ENCODE data around the gene TRPC4AP. TPM values are rescaled to one million over a fixed set of nuclear protein-coding genes. Genes with fewer than 3 reads are reported as not detected.

The TRPC4AP gene
- total and polyA plus RNA-seq, 10 of the 15 experiments (the other 5 are each of a cell fraction or from before 2014, with no cell fraction given), result 1.1 to 61.7 (median 41.2) TPM

GRCh38 chr20:34968042-34968775 is 124.4 kb downstream of the TRPC4AP start:
- Histone ChIP-seq H3K9ac (ENCODE audit: control insufficient read depth, insufficient read depth, low read length) (no peak overlapping the region), H3K4me3 (no peak overlapping the region), H3K27me3 (replicated peaks in 1 of 2; ENCODE audit: control insufficient read depth in 2 of 2, insufficient read depth in 2 of 2, low read length in 1 of 2) (no peaks in the 10 kb centered on the region), H3K27ac (ENCODE audit: control insufficient read depth, insufficient read depth) (no peak overlapping the region), H2AFZ (ENCODE audit: control insufficient read depth, low read depth, low read length) (no peak overlapping the region), H3K9me3 (replicated peaks; ENCODE audit: control insufficient read depth, insufficient read depth, low read length) (no peaks in the 10 kb centered on the region), H3K79me2 (ENCODE audit: control insufficient read depth, insufficient read depth, low read length) (no peaks in the 10 kb centered on the region), H4K20me1 (ENCODE audit: control insufficient read depth, insufficient read depth) (no peaks in the 10 kb centered on the region), H3K36me3 (ENCODE audit: control insufficient read depth in 2 of 2, insufficient read depth in 2 of 2, low read length in 1 of 2) (no peaks in the 10 kb centered on the region), H3K4me1 (ENCODE audit: control insufficient read depth, insufficient read depth, low read length) (no peaks in the 10 kb centered on the region), H3K4me2 (ENCODE audit: control insufficient read depth, insufficient read depth) (no peak overlapping the region)
- ChIA-PET CTCF (interaction anchor here (2.4 kb wide), 1 partner anchor 93 kb away, joined by 8 read pairs; the partner anchor contains the start of gene ACSS2), RAD21 (ENCODE audit: unreplicated experiment) (no interaction called here), SMC1A (ENCODE audit: uncharacterized antibody, unreplicated experiment) (no interaction called here), POLR2A (no interaction called here)
- no peak for ATAC-seq
- FAIRE-seq, result no peak
- DNase-seq (ENCODE audit: low read depth, low spot score), result no peak
- no TSS peak for BruUV-seq (replicated peaks)
- in situ Hi-C loops (cut with MboI), result no loop called here
- TF ChIP-seq SREBF2 (IDR thresholded peaks at IDR 0.05; ENCODE audit: low read length), result no peak
- 53% methylated on average over 6 of the region's 7 CpGs for WGBS (ENCODE audit: insufficient coverage, insufficient replicate concordance, low lambda C conversion rate, missing lambda C conversion rate)
- intact Hi-C loops (cut with micrococcal nuclease; ENCODE audit: unreplicated experiment), result no loop called here

DNA sequence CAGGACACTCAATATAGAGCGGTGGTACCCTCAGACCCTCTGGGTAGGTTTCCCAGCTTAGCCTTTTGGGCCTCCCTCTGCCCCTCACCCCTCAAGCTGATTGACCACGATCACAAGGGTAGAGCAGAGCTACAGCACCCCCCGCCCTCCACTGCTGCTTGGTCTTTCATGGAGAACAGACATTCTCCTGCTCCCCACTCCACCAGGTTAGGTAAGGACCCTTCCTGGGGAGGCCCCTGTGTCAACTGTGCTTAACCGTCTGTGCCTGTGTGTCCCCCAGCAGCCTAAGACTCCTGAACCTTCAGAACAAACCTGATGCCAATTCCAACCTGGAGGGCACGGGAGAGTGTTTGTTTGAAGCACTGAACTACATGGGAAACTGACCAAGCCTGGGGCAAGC is 125.2 kb downstream of the TRPC4AP start:
- Histone ChIP-seq H3K79me2 (ENCODE audit: control insufficient read depth, insufficient read depth, low read length) (no peaks in the 10 kb centered on the region), H3K4me3 (no peak overlapping the region), H3K9me3 (replicated peaks; ENCODE audit: control insufficient read depth, insufficient read depth, low read length) (no peaks in the 10 kb centered on the region), H3K36me3 (ENCODE audit: control insufficient read depth in 2 of 2, insufficient read depth in 2 of 2, low read length in 1 of 2) (no peaks in the 10 kb centered on the region), H4K20me1 (ENCODE audit: control insufficient read depth, insufficient read depth) (no peaks in the 10 kb centered on the region), H3K9ac (ENCODE audit: control insufficient read depth, insufficient read depth, low read length) (no peak overlapping the region), H3K27me3 (replicated peaks in 1 of 2; ENCODE audit: control insufficient read depth in 2 of 2, insufficient read depth in 2 of 2, low read length in 1 of 2) (no peaks in the 10 kb centered on the region), H3K4me2 (ENCODE audit: control insufficient read depth, insufficient read depth) (no peak overlapping the region), H2AFZ (ENCODE audit: control insufficient read depth, low read depth, low read length) (no peak overlapping the region), H3K4me1 (ENCODE audit: control insufficient read depth, insufficient read depth, low read length) (no peaks in the 10 kb centered on the region), H3K27ac (ENCODE audit: control insufficient read depth, insufficient read depth) (no peak overlapping the region)
- intact Hi-C loops (cut with micrococcal nuclease; ENCODE audit: unreplicated experiment) (no loop called here), in situ Hi-C loops (cut with MboI) (no loop called here)
- SMC1A ChIA-PET (ENCODE audit: uncharacterized antibody, unreplicated experiment), result no interaction called here
- no peak for ATAC-seq
- POLR2A ChIA-PET, result no interaction called here
- FAIRE-seq, result no peak
- no peak for DNase-seq (ENCODE audit: low read depth, low spot score)
- no TSS peak for BruUV-seq (replicated peaks)
- 40% methylated on average over 5 of the region's 5 CpGs for WGBS (ENCODE audit: insufficient coverage, insufficient replicate concordance, low lambda C conversion rate, missing lambda C conversion rate)
- RAD21 ChIA-PET (ENCODE audit: unreplicated experiment), result no interaction called here
- CTCF ChIA-PET, result interaction anchor here (2.4 kb wide), 1 partner anchor 92 kb away, joined by 8 read pairs; the partner anchor contains the start of gene ACSS2
- TF ChIP-seq NFYB (IDR thresholded peaks at IDR 0.05; ENCODE audit: insufficient read depth, low read depth, low read length), result no peak
- no peak for TF ChIP-seq ZNF207 (IDR thresholded peaks at IDR 0.05; ENCODE audit: borderline replicate concordance)
- TF ChIP-seq, protein P1, sequence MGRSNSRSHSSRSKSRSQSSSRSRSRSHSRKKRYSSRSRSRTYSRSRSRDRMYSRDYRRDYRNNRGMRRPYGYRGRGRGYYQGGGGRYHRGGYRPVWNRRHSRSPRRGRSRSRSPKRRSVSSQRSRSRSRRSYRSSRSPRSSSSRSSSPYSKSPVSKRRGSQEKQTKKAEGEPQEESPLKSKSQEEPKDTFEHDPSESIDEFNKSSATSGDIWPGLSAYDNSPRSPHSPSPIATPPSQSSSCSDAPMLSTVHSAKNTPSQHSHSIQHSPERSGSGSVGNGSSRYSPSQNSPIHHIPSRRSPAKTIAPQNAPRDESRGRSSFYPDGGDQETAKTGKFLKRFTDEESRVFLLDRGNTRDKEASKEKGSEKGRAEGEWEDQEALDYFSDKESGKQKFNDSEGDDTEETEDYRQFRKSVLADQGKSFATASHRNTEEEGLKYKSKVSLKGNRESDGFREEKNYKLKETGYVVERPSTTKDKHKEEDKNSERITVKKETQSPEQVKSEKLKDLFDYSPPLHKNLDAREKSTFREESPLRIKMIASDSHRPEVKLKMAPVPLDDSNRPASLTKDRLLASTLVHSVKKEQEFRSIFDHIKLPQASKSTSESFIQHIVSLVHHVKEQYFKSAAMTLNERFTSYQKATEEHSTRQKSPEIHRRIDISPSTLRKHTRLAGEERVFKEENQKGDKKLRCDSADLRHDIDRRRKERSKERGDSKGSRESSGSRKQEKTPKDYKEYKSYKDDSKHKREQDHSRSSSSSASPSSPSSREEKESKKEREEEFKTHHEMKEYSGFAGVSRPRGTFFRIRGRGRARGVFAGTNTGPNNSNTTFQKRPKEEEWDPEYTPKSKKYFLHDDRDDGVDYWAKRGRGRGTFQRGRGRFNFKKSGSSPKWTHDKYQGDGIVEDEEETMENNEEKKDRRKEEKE (IDR thresholded peaks at IDR 0.05), result no peak
- no peak for TF ChIP-seq STAT1 (conservative IDR thresholded peaks at IDR 0.05)
- TF ChIP-seq MTA3 (IDR thresholded peaks at IDR 0.05; ENCODE audit: borderline replicate concordance, low read length), result no peak
- no peak for TF ChIP-seq RAD51 (IDR thresholded peaks at IDR 0.05)
- TF ChIP-seq, protein P2, sequence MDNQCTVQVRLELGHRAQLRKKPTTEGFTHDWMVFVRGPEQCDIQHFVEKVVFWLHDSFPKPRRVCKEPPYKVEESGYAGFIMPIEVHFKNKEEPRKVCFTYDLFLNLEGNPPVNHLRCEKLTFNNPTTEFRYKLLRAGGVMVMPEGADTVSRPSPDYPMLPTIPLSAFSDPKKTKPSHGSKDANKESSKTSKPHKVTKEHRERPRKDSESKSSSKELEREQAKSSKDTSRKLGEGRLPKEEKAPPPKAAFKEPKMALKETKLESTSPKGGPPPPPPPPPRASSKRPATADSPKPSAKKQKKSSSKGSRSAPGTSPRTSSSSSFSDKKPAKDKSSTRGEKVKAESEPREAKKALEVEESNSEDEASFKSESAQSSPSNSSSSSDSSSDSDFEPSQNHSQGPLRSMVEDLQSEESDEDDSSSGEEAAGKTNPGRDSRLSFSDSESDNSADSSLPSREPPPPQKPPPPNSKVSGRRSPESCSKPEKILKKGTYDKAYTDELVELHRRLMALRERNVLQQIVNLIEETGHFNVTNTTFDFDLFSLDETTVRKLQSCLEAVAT (IDR thresholded peaks at IDR 0.05), result no peak
- TF ChIP-seq TCF7 (IDR thresholded peaks at IDR 0.05; ENCODE audit: borderline replicate concordance), result no peak
- TF ChIP-seq EP300 (IDR thresholded peaks at IDR 0.05; ENCODE audit: borderline replicate concordance in 1 of 2, control insufficient read depth in 1 of 2, low read depth in 2 of 2, low read length in 2 of 2), result no peak

All from GM12878 (cell line).